K562 (cell line): ENCODE measurements around the gene RBMX. TPM values are rescaled to one million over a fixed set of nuclear protein-coding genes. Genes with fewer than 3 reads are reported as not detected.

Experiments
- BCOR ChIP-seq: fragments of 450-650 bp; IDR thresholded peaks from 2 replicates; pipeline ENCODE4 v1.6.1; 2016
- C11orf30 ChIP-seq: fragments of 450-650 bp; IDR thresholded peaks from 2 replicates; pipeline ENCODE4 v1.6.1; 2016; ENCODE audit warnings: low read depth, mild to moderate bottlenecking
- CHCHD3 ChIP-seq: fragments of 250-450 bp; sonication (Bioruptor Pico); IDR thresholded peaks from 2 replicates; pipeline ENCODE4 v2.1.2; 2022; ENCODE audit warnings: mild to moderate bottlenecking
- CHD2 ChIP-seq: IDR thresholded peaks from 2 replicates; pipeline ENCODE4 v1.6.1; 2011; ENCODE audit warnings: low read depth, low read length
- CHD7 ChIP-seq: fragments of 200-600 bp; sonication (generic); IDR thresholded peaks from one replicate; pipeline ENCODE4 v1.6.1; 2012; ENCODE audit warnings: mild to moderate bottlenecking, low read depth, low read length, inconsistent platforms
- COPS2 ChIP-seq: fragments of 450-650 bp; conservative IDR thresholded peaks from 2 replicates; pipeline ENCODE4 v1.6.1; 2016; ENCODE audit warnings: mild to moderate bottlenecking, moderate library complexity
- CTCFL ChIP-seq: IDR thresholded peaks from 2 replicates; pipeline ENCODE4 v1.6.1; 2011; ENCODE audit warnings: borderline replicate concordance, low read depth, mild to moderate bottlenecking, moderate library complexity, low read length; ENCODE audit not compliant: insufficient read depth, poor library complexity, severe bottlenecking
- GTF2E2 ChIP-seq: fragments of 200-800 bp; sonication (Bioruptor generic); IDR thresholded peaks from 2 replicates; pipeline ENCODE4 v1.6.1; 2016; ENCODE audit warnings: missing genetic modification characterization, missing compliant biosample characterization
- MAFF ChIP-seq: IDR thresholded peaks from 2 replicates; pipeline ENCODE4 v1.6.1; 2012; ENCODE audit warnings: low read length, improper control_type of control experiment
- NFRKB ChIP-seq: fragments of 450-650 bp; IDR thresholded peaks from 2 replicates; pipeline ENCODE4 v1.6.1; 2016; ENCODE audit warnings: low read depth
- TBP ChIP-seq: optimal IDR thresholded peaks from 2 replicates; pipeline ENCODE3; 2011; ENCODE audit warnings: low read depth, low read length, improper control_type of control experiment
- YY1 ChIP-seq, 3 experiments: IDR thresholded peaks; 2 replicates each; pipeline ENCODE4 v1.6.1; 2011; ENCODE audit warnings: low read length in 2 of 3, mild to moderate bottlenecking in 2 of 3, moderate library complexity in 2 of 3, borderline replicate concordance in 1 of 3, control low read depth in 1 of 3, low read depth in 1 of 3; ENCODE audit not compliant: insufficient read depth in 3 of 3, insufficient replicate concordance in 2 of 3, control insufficient read depth in 1 of 3, insufficient read length in 1 of 3; ENCODE audit errors: extremely low read depth in 1 of 3
- ZBTB1 ChIP-seq: sonication (generic); formaldehyde crosslinking; IDR thresholded peaks from 2 replicates; pipeline ENCODE4 v1.8.1; 2023; ENCODE audit warnings: missing genetic modification reagents, low read depth, mild to moderate bottlenecking, borderline replicate concordance
- ZNF140 ChIP-seq: fragments of 250-450 bp; sonication (Bioruptor Pico); IDR thresholded peaks from 2 replicates; pipeline ENCODE4 v1.8.0; 2021; ENCODE audit warnings: moderate library complexity, mild to moderate bottlenecking, inconsistent platforms
- ZNF24 ChIP-seq: fragments of 450-650 bp; IDR thresholded peaks from 2 replicates; pipeline ENCODE4 v1.6.1; 2016
- ZNF76 ChIP-seq: fragments of 250-450 bp; sonication (Bioruptor Pico); IDR thresholded peaks from 2 replicates; pipeline ENCODE4 v1.4.0; 2020; ENCODE audit warnings: mild to moderate bottlenecking, moderate library complexity, borderline replicate concordance
- polyA plus RNA-seq, 8 experiments: library from polyadenylated mRNA; depleted of rRNA in 4 of 8; stranded (reverse) in 5 of 8; unstranded in 3 of 8; fragments of >200 nt; fragmentation: Nextera tagmentation in 2 of 8; fragmentation: Illumina TruSeq in 1 of 8; extraction: Ambion mirVana in 2 of 8; extraction: Trizol in 1 of 8; gene quantifications; 2 replicates each; pipeline versions ENCODE4 v1.2.1 to v1.2.3, GENCODE V29; 2011 to 2014; ENCODE audit warnings: inconsistent platforms in 1 of 8, missing spikeins in 1 of 8
- total RNA-seq, 7 experiments: library from RNA; depleted of rRNA in 6 of 7; stranded (reverse); fragments of >200 nt in 6 of 7; fragmentation: Illumina TruSeq in 2 of 7; extraction: Trizol in 2 of 7; gene quantifications; 2 replicates each; pipeline versions ENCODE4 v1.2.1 to v1.2.3, GENCODE V29; 2011 to 2021; ENCODE audit warnings: low replicate concordance in 1 of 7

RBMX gene
- total and polyA plus RNA-seq, 9 of the 15 experiments (the other 6 are each of a cell fraction or from before 2014, with no cell fraction given): 405 to 671 (median 540) TPM

- TF ChIP-seq CHD7 (peak; percentile 11), GTF2E2 (tag) (peak; percentile 94), ZNF140 (no peak), CHD2 (0 out of 2 replicates have a peak, but pooled peaks have one; percentile 67), CHCHD3 (CRISPR knock-in tag) (peak; percentile 84; the same call in 1 of the 2 replicates), NFRKB (peak; percentile 89), MAFF (no peak), CTCFL (no peak), C11orf30 (no peak), ZNF24 (peak; percentile 49; the same call in 1 of the 2 replicates), BCOR (no peak), ZNF76 (no peak), COPS2 (no peak), TBP (no peak), ZBTB1 (CRISPR knock-in tag) (no peak), YY1 (IDR thresholded peaks at IDR 0.05; ENCODE audit: borderline replicate concordance in 1 of 3, control insufficient read depth in 1 of 3, extremely low read depth in 1 of 3, insufficient read depth in 3 of 3, insufficient read length in 1 of 3, insufficient replicate concordance in 2 of 3, low read depth in 1 of 3, low read length in 2 of 3) (peak; percentile 16 to 85 (median 75))
These were observed at the start of gene RBMX (continued) for GRCh38 chrX:136880452-136881013.
